Prostate gland (tissue), 2 donors: ENCODE measurements around the gene CUL1. TPM values are rescaled to one million over a fixed set of nuclear protein-coding genes. Genes with fewer than 3 reads are reported as not detected.

Experiments used
- DNase-seq: peaks from one replicate; pipeline ENCODE4 v3.0.0-alpha.2; 2019; ENCODE audit warnings: low spot score
- H3K27ac ChIP-seq, 2 donors: fragments of 200-600 bp; sonication (generic); 2 replicates each; pipeline ENCODE4 v1.5.1; 2017 to 2019
- H3K27me3 ChIP-seq: fragments of 200-600 bp; sonication (generic); replicated peaks from 2 replicates; pipeline ENCODE4 v1.5.1; 2019; ENCODE audit not compliant: insufficient read depth
- H3K36me3 ChIP-seq, 2 donors: fragments of 200-600 bp; sonication (generic); 1 replicate in 1 of 2; 2 replicates in 1 of 2; pipeline versions ENCODE4 v1.5.1 to v1.8.1; 2017 to 2019
- H3K4me1 ChIP-seq: fragments of 200-600 bp; sonication (generic); replicated peaks from 2 replicates; pipeline ENCODE4 v1.5.1; 2019
- H3K4me3 ChIP-seq, 2 donors: fragments of 200-600 bp; sonication (generic); 2 replicates each; pipeline ENCODE4 v1.5.1; 2017 to 2019
- H3K9me3 ChIP-seq: fragments of 200-600 bp; sonication (generic); 2 replicates; pipeline ENCODE4 v1.5.1; 2017
- POLR2A ChIP-seq: fragments of 450-650 bp; IDR thresholded peaks from one replicate; pipeline ENCODE4 v1.6.1; 2016; ENCODE audit warnings: antibody characterized with exemption, mild to moderate bottlenecking
- POLR2AphosphoS5 ChIP-seq: sonication (generic); formaldehyde crosslinking; IDR thresholded peaks from one replicate; pipeline ENCODE4 v1.6.1; 2017; ENCODE audit warnings: antibody characterized with exemption
- WGBS: methylation state at CpG from one replicate; pipeline ENCODE4 v1.1.5; 2018; 5-methylcytosine and 5-hydroxymethylcytosine counted together
- intact Hi-C: fragments of 100-400 bp; cut with DNase I; formaldehyde crosslinking; loops from one replicate; pipeline ENCODE4 v1.14.2; 2022
- total RNA-seq, 2 donors: library from RNA; depleted of rRNA; stranded (reverse); fragments of >200 nt; gene quantifications; one replicate each; pipeline ENCODE4 v1.1.0, GENCODE V29; 2016
- TF ChIP-seq, protein P1 (sequence below), 4 experiments: fragments of 200-600 bp in 2 of 4; fragments of 450-650 bp in 2 of 4; sonication (generic) in 2 of 4; IDR thresholded peaks; 1 replicate in 3 of 4; 2 replicates in 1 of 4; pipeline ENCODE4 v1.5.1; 2016 to 2019; ENCODE audit warnings: antibody characterized with exemption in 4 of 4, mild to moderate bottlenecking in 2 of 4, moderate library complexity in 2 of 4

CUL1 gene
- total RNA-seq, 2 donors from 2014 or later = 39.0 to 105 TPM

DNA sequence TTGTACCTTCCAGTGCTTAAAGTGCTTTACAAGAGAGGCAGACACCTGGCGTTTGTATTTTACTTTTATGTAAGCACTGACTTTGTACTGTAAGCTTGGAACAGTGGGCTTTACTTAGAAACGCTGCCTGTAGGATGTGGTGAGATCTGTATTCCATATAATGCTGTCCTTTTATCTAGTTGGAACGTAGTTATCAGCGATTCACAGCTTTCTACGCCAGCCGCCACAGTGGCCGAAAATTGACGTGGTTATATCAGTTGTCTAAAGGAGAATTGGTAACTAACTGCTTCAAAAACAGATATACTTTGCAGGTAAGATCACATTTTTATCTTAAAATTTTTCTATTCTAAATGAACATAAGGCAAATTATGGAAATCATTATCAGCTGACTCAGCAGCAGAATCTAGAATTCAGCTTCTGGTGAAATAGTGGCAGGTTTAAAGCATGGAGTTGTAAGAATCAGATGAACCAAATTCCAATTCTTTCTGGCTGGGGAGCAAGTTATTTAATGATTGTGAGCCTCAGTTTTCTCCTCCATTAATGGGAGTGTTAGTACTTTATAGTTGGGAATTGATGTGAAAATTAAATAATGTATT, 91.5 kb downstream of the CUL1 start:
- H3K4me1 ChIP-seq = no peaks in the 10 kb centered on the region
- peaks cover 13% of the 10 kb centered on the region in 2 donors for H3K36me3 ChIP-seq
- no peak overlapping the region for H3K27ac ChIP-seq
- no peak overlapping the region for H3K4me3 ChIP-seq
- intact Hi-C loops = no loop called here
- no peak for DNase-seq
- H3K9me3 ChIP-seq = no peaks in the 10 kb centered on the region
- no peaks in the 10 kb centered on the region for H3K27me3 ChIP-seq
- WGBS = 94% methylated on average over 8 of the region's 8 CpGs
- TF ChIP-seq POLR2A (no peak), POLR2AphosphoS5 (no peak)
- TF ChIP-seq, protein P1, sequence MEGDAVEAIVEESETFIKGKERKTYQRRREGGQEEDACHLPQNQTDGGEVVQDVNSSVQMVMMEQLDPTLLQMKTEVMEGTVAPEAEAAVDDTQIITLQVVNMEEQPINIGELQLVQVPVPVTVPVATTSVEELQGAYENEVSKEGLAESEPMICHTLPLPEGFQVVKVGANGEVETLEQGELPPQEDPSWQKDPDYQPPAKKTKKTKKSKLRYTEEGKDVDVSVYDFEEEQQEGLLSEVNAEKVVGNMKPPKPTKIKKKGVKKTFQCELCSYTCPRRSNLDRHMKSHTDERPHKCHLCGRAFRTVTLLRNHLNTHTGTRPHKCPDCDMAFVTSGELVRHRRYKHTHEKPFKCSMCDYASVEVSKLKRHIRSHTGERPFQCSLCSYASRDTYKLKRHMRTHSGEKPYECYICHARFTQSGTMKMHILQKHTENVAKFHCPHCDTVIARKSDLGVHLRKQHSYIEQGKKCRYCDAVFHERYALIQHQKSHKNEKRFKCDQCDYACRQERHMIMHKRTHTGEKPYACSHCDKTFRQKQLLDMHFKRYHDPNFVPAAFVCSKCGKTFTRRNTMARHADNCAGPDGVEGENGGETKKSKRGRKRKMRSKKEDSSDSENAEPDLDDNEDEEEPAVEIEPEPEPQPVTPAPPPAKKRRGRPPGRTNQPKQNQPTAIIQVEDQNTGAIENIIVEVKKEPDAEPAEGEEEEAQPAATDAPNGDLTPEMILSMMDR (IDR thresholded peaks at IDR 0.05) = no peak

GRCh38 chr7:148790850-148791249, 92.1 kb downstream of the CUL1 start:
- Histone ChIP-seq H3K27me3 (no peaks in the 10 kb centered on the region), H3K4me1 (no peaks in the 10 kb centered on the region), H3K4me3 (no peak overlapping the region), H3K9me3 (no peaks in the 10 kb centered on the region), H3K27ac (no peak overlapping the region), H3K36me3 (peaks cover 13% of the 10 kb centered on the region in 2 donors)
- whole genome bisulfite sequencing = 97% methylated on average over 2 of the region's 2 CpGs
- intact Hi-C loops = no loop called here
- no peak for DNase-seq
- TF ChIP-seq, protein P1 (IDR thresholded peaks at IDR 0.05) = no peak
- TF ChIP-seq POLR2A (no peak), POLR2AphosphoS5 (no peak)

DNA sequence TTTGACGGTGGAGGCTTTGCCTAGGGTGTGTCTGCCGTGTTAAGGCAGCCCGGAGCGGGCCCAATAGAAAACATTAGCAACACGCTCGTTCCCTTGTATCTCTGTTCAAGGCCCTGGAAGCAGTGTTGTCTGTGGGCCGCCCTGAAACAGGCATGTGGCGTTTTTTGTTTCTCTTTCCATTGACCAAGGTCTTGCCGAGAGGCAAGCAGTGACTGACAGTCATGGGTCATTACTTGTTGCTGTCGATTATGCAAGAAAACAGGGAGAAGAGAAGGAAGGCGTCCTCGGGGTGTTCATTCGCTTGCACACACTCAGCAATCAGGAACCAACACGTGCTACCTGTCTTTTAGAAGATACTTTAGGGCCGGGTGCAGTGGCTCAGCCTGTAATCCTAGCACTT, 92.8 kb downstream of the CUL1 start:
- Histone ChIP-seq H3K36me3 (peaks cover 13% of the 10 kb centered on the region in 2 donors), H3K4me3 (no peak overlapping the region), H3K9me3 (no peaks in the 10 kb centered on the region), H3K27me3 (no peaks in the 10 kb centered on the region), H3K4me1 (no peaks in the 10 kb centered on the region), H3K27ac (no peak overlapping the region)
- 88% methylated on average over 15 of the region's 15 CpGs for WGBS
- no peak for DNase-seq
- TF ChIP-seq, protein P1 (IDR thresholded peaks at IDR 0.05) = no peak
- TF ChIP-seq POLR2AphosphoS5 (no peak), POLR2A (no peak)
- intact Hi-C loops = no loop called here

DNA sequence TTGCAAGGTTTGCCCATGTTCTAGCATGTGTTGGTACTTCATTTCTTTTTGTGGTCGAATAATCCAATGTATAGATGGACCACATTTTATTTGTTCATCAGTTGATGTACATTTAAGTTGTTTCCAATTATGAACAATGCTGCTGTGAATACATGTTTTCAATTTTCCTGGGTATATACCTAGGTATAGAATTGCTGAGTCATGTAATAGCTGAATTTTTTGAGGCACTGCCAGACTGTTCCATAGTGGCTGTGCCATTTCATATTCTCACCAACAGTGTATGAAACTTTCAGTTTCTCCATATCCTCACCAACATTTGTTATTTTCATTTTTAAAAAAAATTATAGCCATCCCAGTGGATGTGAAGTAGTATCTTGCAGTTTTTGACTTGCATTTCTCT, 94.9 kb downstream of the CUL1 start:
- Histone ChIP-seq H3K4me3 (no peak overlapping the region), H3K27me3 (no peaks in the 10 kb centered on the region), H3K36me3 (peaks cover 4 to 9% of the 10 kb centered on the region in 2 donors), H3K27ac (no peak overlapping the region), H3K4me1 (no peaks in the 10 kb centered on the region), H3K9me3 (no peaks in the 10 kb centered on the region)
- WGBS = 97% methylated on average over 1 of the region's 1 CpG
- no peak for DNase-seq
- TF ChIP-seq, protein P1 (IDR thresholded peaks at IDR 0.05) = no peak
- TF ChIP-seq POLR2AphosphoS5 (no peak), POLR2A (no peak)
- intact Hi-C loops = no loop called here

DNA sequence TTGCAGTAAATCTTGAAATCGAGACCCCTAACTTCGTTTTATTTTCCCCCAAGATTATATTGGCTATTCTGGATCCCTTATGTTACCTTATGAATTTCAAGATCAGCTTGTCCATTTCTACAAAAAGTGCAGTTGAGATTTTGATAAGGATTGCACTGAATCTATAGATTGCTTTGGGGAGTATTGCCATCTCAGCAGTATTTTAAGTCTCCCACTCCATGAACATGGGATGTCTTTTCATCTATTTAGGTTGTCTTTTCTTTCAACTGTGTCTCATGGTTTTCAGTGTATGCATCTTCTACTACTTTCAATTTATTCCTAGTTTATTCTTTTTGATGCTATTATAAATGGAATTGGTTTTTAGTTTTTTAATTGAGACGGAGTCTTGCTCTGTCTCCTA, 95.8 kb downstream of the CUL1 start:
- H3K9me3 ChIP-seq = no peaks in the 10 kb centered on the region
- H3K27ac ChIP-seq = no peak overlapping the region
- no peak for DNase-seq
- TF ChIP-seq POLR2A (no peak), POLR2AphosphoS5 (no peak)
- TF ChIP-seq, protein P1 (IDR thresholded peaks at IDR 0.05) = no peak
- H3K27me3 ChIP-seq = no peaks in the 10 kb centered on the region
- no peaks in the 10 kb centered on the region for H3K4me1 ChIP-seq
- intact Hi-C loops = no loop called here
- H3K4me3 ChIP-seq = no peak overlapping the region
- H3K36me3 ChIP-seq = peaks cover 4 to 12% of the 10 kb centered on the region in 2 donors
- 99% methylated on average over 3 of the region's 3 CpGs for WGBS
